ACHN (cell line): ENCODE measurements around the gene LCN1.
A peak's percentile ranks its signal among the peaks of the same experiment; 100 is the strongest.

Experiments
- DNase-seq: peaks from one replicate; pipeline ENCODE4 v3.0.0-alpha.2; 2015
- in situ Hi-C: cut with HindIII; loops from 2 replicates; pipeline ENCODE4 v1.10.0; 2017; ENCODE audit warnings: low sequenced_read_pairs, low pct_ligation_motif_present, low pct_unique_long_range_greater_than_20kb

The LCN1 gene

GRCh38 chr9:135520916-135521607 is at the start of gene LCN1:
LCN1 (plus strand) TSS chr9:135521440; CDS start chr9:135521498, 58 bp downstream.
- in situ Hi-C loops: no loop called here
- DNase-seq: no peak

DNA sequence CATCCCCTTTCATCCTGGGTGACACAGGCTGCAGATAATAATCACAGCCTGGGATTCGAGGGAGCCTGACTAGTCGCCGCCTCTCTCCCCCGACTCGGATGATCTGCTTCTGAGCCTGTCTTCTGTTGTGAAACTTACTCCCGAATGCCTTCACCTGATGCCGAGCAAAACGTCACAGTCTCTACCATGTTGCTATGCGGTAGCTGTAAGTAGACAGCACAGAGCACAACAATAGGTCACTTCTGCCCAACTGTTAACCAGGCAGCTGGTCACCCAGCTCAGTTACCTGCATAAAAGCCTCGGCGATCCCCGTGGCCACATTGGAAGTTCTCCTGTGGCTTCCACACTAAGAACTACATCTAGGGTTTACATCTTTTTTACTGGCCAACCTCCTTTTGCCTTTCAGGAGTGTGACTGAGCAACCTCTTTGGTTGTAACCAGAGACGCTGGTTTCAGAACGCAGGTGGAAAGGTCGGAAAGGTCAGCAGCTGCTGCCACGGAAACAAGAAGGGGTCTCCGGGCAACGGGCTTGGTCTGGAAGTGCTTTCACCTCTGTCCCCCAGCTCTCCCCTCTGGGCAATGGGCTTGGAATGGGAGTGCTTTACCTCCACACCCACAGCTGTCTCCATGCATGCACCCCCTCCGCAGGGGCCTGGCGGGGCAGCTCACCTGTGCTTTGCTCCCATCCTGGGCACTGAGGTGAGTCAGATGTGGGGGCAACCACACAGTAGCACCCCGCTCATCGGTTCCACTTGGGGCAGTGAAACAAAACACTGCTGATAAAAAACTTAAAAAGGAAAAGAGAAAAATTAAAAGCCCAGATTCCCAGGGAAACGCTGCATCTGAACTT is 49.2 kb upstream of the LCN1 start:
- no peak for DNase-seq
- in situ Hi-C loops: no loop called here

GRCh38 chr9:135473972-135474543 is 47.2 kb upstream of the LCN1 start:
- in situ Hi-C loops: no loop called here
- DNase-seq: no peak

- DNase-seq: peak; percentile 5
- in situ Hi-C loops: no loop called here
Measured at GRCh38 chr9:135474915-135475314, 46.3 kb upstream of the LCN1 start.

DNA sequence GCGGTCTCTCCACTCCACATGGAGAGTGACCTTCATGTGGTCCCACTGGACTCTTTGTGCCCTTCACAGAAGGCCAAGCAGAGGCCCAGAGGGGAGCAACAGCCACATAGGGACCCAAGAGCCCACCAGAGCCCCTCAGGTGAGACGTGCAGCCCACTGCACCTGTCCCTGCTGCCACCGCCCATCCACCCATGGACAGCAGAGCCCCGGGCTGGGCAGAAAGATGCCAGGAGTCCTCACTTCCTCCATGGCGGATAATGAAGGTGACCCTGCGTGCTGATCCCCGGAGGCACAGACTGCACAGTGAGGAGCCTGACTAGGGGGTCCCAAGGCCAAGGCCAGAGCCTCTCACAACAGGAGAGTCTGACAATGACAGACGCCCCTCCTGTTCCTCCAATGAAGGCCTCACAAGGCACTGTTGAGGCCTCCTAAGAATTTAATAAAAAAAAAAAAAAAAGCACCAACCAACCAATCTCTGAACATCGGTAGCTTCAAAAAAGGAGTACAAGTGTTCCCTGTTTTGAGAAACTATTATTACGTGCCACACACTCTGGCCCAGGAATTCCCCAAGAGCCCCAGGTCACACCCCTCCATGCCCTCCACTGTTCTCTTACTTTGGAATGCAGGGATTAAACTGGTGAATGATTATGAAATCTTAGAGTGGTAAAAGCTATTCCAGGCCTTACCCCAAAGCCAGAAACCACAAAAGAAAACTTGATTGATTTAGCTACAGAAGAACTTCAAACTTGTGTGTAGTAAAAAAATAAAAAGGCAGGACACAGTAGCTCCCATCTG is 44.5 kb upstream of the LCN1 start:
- peak; percentile 33 for DNase-seq
- in situ Hi-C loops: no loop called here

- in situ Hi-C loops: no loop called here
- DNase-seq: no peak
Measured at GRCh38 chr9:135478191-135478590, 43.0 kb upstream of the LCN1 start.

- peak; percentile 31 for DNase-seq
- in situ Hi-C loops: no loop called here
Measured at GRCh38 chr9:135478829-135479468, 42.3 kb upstream of the LCN1 start.

DNA sequence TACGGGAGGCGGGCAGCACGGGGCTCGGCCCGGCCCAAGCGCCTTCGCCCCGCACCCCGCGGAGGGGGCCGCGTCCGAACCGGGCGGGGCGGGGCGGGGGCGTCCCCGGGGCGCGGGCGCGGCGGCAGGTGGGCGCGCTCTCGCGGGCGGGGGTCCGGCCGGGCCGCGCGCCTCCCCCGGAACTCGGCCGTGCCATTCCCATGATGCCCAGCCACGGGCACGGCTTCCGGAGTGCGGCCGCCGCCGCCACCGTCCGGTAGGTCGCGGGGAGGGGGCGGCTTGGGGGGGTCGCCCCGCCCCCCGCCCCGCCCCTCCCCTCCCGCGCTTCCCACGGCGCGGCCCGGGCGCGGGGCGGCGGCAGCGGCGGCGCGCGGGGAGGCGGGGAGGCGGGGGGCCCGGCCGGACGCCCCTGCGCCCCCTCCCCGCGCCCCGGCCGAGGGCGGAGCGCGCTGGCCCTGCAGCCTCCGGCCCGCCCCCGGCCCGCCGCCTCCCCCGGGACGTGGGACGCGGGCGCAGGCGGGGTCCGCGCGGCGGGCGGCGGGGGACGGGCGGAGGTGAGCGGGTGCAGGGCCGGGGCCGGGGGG is 41.7 kb upstream of the LCN1 start, which contains the start of gene PPP1R26:
TSS of gene PPP1R26 (plus strand) at position 314 of the 584 bp plus-strand sequence. CDS start 4,729 bp downstream, outside the sequence.
- peak; percentile 62 for DNase-seq
- in situ Hi-C loops: no loop called here

DNA sequence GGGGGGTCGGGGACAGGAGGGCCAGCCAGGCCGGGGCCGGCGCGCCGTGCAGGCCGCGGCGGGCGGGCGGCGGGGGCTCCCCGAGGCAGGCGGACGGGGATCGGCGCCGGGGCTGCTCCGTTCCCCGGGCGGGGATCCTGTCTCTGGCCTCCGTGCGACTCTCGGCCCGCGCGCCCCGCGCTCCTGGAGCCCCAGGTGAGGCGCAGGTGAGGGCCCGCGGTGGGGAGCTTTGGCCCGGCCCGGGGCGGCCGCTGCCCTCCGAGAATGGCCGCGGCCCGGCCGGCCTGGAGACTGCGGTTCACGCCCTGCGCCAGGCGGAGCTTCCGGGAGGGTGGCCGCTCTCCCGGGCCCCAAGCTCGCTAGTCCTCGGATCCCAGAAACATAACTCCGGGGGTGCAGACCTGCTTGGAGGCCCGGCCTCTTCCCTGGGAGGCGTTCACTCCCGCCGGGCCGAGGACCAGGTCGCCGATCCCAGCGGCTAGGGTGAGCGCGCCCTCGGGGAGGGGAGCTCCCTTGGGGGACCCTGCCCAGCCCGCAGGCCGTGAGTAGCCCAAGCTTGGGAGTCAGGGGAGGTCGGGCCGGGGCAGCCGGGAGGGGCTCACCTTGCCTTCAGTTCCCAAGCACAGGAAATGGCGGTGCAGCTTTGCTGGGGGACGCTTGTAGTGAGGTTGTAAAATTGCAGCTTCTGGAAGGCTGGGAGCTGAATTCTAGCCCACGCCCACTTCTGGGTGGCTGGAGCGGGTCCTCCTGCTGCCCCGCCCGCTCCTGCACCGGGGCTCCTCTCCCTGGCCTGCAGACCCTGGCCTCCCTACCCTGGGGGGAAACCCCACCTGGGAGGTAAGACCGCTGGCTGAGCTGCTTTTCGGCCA is 40.9 kb upstream of the LCN1 start:
- peak; percentile 54 for DNase-seq

DNA sequence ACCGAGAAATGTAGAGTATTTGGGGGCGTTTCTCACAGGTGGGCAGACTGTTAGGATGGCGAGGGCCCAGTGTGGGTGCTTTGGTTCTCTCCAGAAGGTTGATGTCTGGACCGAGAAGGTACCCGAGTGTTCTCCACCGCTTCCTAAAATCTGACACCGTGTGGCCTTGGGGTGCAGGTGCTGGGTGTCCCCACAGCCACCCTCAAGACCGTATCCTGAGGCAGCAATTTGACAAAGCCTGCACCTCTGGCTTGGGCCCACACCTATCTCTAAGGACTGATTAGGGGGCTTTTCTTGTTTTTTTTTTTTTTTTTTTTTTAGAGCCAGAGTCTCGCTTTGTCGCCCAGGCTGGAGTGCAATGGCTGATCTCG is 40.3 kb upstream of the LCN1 start:
- DNase-seq: no peak
- in situ Hi-C loops: no loop called here

More for the DNA sequence above, 40.9 kb upstream of the LCN1 start:
- in situ Hi-C loops: no loop called here

GRCh38 chr9:135482015-135482754 is 39.1 kb upstream of the LCN1 start:
- DNase-seq: no peak
- in situ Hi-C loops: no loop called here

GRCh38 chr9:135484460-135485277 is 36.6 kb upstream of the LCN1 start:
- in situ Hi-C loops: no loop called here
- no peak for DNase-seq

DNA sequence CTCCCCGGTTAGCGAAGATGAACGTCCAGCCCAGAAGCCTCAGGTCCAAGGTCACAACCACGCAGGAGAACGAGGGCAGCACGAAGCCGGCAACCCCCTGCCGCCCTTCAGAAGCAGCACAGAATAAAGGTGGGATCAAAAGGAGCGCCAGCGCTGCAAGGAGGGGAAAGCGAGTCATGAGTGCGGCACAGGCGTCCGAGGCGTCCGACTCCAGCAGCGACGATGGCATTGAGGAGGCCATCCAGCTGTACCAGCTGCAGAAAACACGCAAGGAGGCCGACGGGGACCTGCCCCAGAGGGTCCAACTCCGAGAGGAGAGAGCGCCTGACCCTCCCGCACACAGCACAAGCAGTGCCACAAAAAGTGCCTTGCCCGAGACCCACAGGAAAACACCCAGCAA is 35.9 kb upstream of the LCN1 start:
- no peak for DNase-seq
- in situ Hi-C loops: no loop called here

GRCh38 chr9:135485832-135486231 is 35.4 kb upstream of the LCN1 start:
- in situ Hi-C loops: no loop called here

DNA sequence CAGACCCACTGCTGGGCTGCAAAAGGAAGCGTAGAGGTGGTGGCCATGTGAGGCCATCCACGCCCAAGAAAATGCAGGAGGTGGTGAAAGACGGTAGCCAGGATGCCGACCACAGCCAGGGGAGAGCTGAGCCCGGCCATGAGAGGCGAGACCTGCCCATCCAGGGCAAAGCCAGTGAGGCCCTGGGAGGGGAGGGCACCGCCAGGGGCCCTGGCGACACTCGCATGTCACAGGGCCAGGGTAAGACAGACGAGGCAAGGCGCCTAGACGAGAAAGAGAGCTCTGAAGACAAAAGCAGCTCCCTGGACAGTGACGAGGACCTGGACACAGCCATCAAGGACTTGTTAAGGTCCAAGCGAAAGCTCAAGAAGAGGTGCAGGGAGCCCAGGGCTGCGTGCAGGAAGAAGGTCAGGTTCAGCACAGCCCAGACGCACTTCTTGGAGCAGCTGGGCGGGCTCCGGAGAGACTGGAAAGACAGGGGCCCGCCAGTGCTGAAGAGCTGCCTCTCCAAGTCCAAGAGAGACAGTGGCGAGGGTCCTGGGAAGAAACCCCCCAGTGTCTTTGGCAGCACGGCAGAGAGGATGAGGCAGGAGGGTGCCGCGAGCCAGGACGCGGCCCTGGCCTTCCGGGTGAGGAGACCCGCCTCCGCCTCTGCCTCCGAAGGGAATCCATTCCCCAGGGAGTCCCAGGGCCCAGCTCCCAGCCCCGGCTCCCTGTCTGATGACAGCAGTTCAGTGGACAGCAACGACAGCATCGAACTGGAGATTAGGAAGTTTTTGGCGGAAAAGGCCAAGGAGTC is 34.8 kb upstream of the LCN1 start:
- in situ Hi-C loops: no loop called here

More at GRCh38 chr9:135485832-135486231, 35.4 kb upstream of the LCN1 start:
- DNase-seq: no peak

More for the DNA sequence above, 34.8 kb upstream of the LCN1 start:
- DNase-seq: no peak
